GM18870 (cell line): ENCODE results near the gene CLMN.
"Not testable (repeated sequence)": the region's sequence is repeated elsewhere in the genome, so short reads cannot be mapped to it uniquely, and the experiment has no call there.

Experiments used
- ATAC-seq: cut with Tn5 transposase; IDR thresholded peaks from one replicate; pipeline ENCODE4 v1.9.1; 2021; ENCODE audit warnings: moderate library complexity; ENCODE audit not compliant: unreplicated experiment

Gene CLMN

GRCh38 chr14:95197551-95197950 lies 122.2 kb downstream of the CLMN start:
- ATAC-seq = no peak

- no peak for ATAC-seq
These were observed 122.7 kb downstream of the CLMN start for GRCh38 chr14:95196826-95197545.

- peak; percentile 50 for ATAC-seq
These were observed 123.4 kb downstream of the CLMN start for GRCh38 chr14:95196268-95196667.

- no peak for ATAC-seq
These were observed 124.7 kb downstream of the CLMN start for GRCh38 chr14:95195031-95195430.

- no peak for ATAC-seq
These were observed 126.6 kb downstream of the CLMN start for GRCh38 chr14:95193081-95193480.

- ATAC-seq = no peak
These were observed 127.4 kb downstream of the CLMN start for GRCh38 chr14:95192311-95192710.

GRCh38 chr14:95191445-95192199 lies 128.1 kb downstream of the CLMN start:
- no peak for ATAC-seq

- ATAC-seq = no peak
These were observed 128.9 kb downstream of the CLMN start for GRCh38 chr14:95190857-95191256.

- ATAC-seq = no peak
These were observed 129.3 kb downstream of the CLMN start for GRCh38 chr14:95190346-95190840.

GRCh38 chr14:95189367-95190132 lies 130.2 kb downstream of the CLMN start:
- no peak for ATAC-seq

- ATAC-seq = no peak
These were observed 131.3 kb downstream of the CLMN start for GRCh38 chr14:95188380-95188779.

- ATAC-seq = no peak
These were observed 133.8 kb downstream of the CLMN start for GRCh38 chr14:95185767-95186392.

- ATAC-seq = no peak
These were observed 134.5 kb downstream of the CLMN start for GRCh38 chr14:95185033-95185766.

- ATAC-seq = no peak
These were observed 135.3 kb downstream of the CLMN start for GRCh38 chr14:95184413-95184790.

GRCh38 chr14:95183532-95184412 lies 135.9 kb downstream of the CLMN start:
- ATAC-seq = no peak

GRCh38 chr14:95183082-95183481 lies 136.6 kb downstream of the CLMN start:
- no peak for ATAC-seq

- no peak for ATAC-seq
These were observed 137.3 kb downstream of the CLMN start for GRCh38 chr14:95182379-95182778.

- ATAC-seq = no peak
These were observed 138.6 kb downstream of the CLMN start for GRCh38 chr14:95180966-95181741.

GRCh38 chr14:95175670-95176069 lies 144.0 kb downstream of the CLMN start:
- not testable (repeated sequence) for ATAC-seq
